IMR-90 (cell line): ENCODE measurements around the gene PFN1.

Experiments
- BHLHE40 ChIP-seq: fragments of 150-350 bp; IDR thresholded peaks from 2 replicates; pipeline ENCODE4 v1.6.1; 2016; ENCODE audit warnings: mild to moderate bottlenecking, low read depth, low read length
- CEBPB ChIP-seq: IDR thresholded peaks from 2 replicates; pipeline ENCODE4 v1.6.1; 2012; ENCODE audit warnings: low read depth, low read length, improper control_type of control experiment
- CHD1 ChIP-seq: IDR thresholded peaks from 2 replicates; pipeline ENCODE4 v1.6.1; 2012; ENCODE audit warnings: low read depth, low read length, improper control_type of control experiment
- MAFK ChIP-seq: IDR thresholded peaks from 2 replicates; pipeline ENCODE4 v1.6.1; 2012; ENCODE audit warnings: low read depth, low read length, improper control_type of control experiment
- MAZ ChIP-seq: IDR thresholded peaks from 2 replicates; pipeline ENCODE4 v1.6.1; 2012; ENCODE audit warnings: low read depth, mild to moderate bottlenecking, low read length, improper control_type of control experiment, moderate library complexity, borderline replicate concordance
- MXI1 ChIP-seq: IDR thresholded peaks from 2 replicates; pipeline ENCODE4 v1.6.1; 2012; ENCODE audit warnings: low read depth, mild to moderate bottlenecking, low read length, moderate library complexity, borderline replicate concordance
- POLR2A ChIP-seq: IDR thresholded peaks from 2 replicates; pipeline ENCODE4 v1.6.1; 2012; ENCODE audit warnings: mild to moderate bottlenecking, low read depth, low read length
- RAD21 ChIP-seq: IDR thresholded peaks from 2 replicates; pipeline ENCODE4 v1.6.1; 2012; ENCODE audit warnings: low read length, improper control_type of control experiment
- RCOR1 ChIP-seq: IDR thresholded peaks from 2 replicates; pipeline ENCODE4 v1.6.1; 2012; ENCODE audit warnings: mild to moderate bottlenecking, low read length, improper control_type of control experiment; ENCODE audit not compliant: insufficient replicate concordance
- RFX5 ChIP-seq: IDR thresholded peaks from 2 replicates; pipeline ENCODE4 v1.8.0; 2012; ENCODE audit warnings: low read depth, mild to moderate bottlenecking, low read length, moderate library complexity
- SMC3 ChIP-seq: fragments of 150-350 bp; IDR thresholded peaks from 2 replicates; pipeline ENCODE4 v1.6.1; 2016; ENCODE audit warnings: low read depth, mild to moderate bottlenecking, antibody characterized with exemption, low read length, moderate library complexity
- TF ChIP-seq, protein P1 (sequence below): conservative IDR thresholded peaks from 2 replicates; pipeline ENCODE4 v1.5.1; 2012; ENCODE audit warnings: mild to moderate bottlenecking, low read depth, low read length, improper control_type of control experiment
- TF ChIP-seq, protein P2 (sequence below): fragments of 150-350 bp; IDR thresholded peaks from 2 replicates; pipeline ENCODE4 v1.6.1; 2016; ENCODE audit warnings: low read depth, mild to moderate bottlenecking, low read length, moderate library complexity, borderline replicate concordance

DNA sequence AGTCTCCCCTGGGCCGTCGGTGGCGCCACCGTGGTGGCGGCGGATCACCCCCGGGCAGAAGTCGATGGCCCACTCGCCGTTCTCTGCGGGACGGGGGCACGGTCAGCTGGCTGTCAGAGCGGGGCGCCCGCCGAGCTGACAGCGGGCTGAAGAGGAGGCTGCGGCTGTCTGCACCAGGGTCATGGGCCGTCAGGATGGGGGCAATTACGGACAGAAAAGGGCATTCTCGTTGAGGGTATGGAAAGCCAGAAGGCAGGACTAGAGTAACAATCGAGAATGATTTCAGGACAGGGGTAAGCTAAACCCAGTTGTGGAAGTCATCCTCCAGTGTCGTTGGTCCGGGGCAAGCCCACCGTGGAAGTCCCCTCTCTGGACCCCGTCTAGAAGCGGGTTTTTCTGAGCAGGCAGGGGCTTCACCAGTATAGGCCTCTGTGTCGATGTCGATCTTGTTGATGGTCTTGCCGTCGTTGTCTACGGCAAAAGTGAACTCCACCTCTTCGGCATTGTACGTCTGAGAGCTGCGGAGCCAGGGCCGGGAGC lies 47.2 kb downstream of the PFN1 start:
- TF ChIP-seq POLR2A (no peak), MXI1 (no peak), RAD21 (no peak), MAFK (no peak), CEBPB (no peak), RFX5 (no peak), CHD1 (no peak), BHLHE40 (no peak), RCOR1 (no peak), SMC3 (no peak), MAZ (no peak)
- TF ChIP-seq, protein P1, sequence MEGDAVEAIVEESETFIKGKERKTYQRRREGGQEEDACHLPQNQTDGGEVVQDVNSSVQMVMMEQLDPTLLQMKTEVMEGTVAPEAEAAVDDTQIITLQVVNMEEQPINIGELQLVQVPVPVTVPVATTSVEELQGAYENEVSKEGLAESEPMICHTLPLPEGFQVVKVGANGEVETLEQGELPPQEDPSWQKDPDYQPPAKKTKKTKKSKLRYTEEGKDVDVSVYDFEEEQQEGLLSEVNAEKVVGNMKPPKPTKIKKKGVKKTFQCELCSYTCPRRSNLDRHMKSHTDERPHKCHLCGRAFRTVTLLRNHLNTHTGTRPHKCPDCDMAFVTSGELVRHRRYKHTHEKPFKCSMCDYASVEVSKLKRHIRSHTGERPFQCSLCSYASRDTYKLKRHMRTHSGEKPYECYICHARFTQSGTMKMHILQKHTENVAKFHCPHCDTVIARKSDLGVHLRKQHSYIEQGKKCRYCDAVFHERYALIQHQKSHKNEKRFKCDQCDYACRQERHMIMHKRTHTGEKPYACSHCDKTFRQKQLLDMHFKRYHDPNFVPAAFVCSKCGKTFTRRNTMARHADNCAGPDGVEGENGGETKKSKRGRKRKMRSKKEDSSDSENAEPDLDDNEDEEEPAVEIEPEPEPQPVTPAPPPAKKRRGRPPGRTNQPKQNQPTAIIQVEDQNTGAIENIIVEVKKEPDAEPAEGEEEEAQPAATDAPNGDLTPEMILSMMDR: no peak
- TF ChIP-seq, protein P2, sequence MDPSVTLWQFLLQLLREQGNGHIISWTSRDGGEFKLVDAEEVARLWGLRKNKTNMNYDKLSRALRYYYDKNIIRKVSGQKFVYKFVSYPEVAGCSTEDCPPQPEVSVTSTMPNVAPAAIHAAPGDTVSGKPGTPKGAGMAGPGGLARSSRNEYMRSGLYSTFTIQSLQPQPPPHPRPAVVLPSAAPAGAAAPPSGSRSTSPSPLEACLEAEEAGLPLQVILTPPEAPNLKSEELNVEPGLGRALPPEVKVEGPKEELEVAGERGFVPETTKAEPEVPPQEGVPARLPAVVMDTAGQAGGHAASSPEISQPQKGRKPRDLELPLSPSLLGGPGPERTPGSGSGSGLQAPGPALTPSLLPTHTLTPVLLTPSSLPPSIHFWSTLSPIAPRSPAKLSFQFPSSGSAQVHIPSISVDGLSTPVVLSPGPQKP: no peak
